22Rv1 (cell line): ENCODE data around the gene DLAT.

Experiments used
- CTCF ChIP-seq: fragments of 450-650 bp; IDR thresholded peaks from 2 replicates; pipeline ENCODE4 v1.5.1; 2017; ENCODE audit warnings: mild to moderate bottlenecking
- ZFX ChIP-seq: fragments of 450-650 bp; IDR thresholded peaks from 2 replicates; pipeline ENCODE4 v1.6.1; 2017; ENCODE audit warnings: antibody characterized with exemption, borderline replicate concordance

DNA sequence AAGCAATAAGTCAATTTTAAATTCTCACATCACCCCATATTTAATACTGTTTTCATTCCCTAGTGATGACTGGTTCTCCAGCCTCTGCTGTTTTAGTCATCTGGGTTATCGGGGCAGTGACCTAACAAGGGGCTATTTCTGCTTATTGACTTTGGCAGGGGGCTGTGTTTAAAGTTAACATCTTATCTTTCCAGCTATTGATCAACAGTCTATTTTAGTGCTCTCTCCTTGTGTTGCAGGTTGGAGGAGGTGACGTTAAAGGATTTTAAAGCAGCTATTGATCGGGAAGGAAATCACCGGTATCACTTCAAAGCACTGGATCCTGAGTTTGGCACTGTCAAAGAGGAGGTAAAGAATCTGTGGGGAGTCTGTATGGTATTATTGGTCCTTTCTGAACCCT, 7.7 kb upstream of the DLAT start:
- TF ChIP-seq CTCF (no peak), ZFX (no peak)
